ENCODE results near the gene SFN. TPM values are rescaled to one million over a fixed set of nuclear protein-coding genes. Genes with fewer than 3 reads are reported as not detected.

SFN gene
- total and polyA plus RNA-seq, 2 of the 4 experiments (the other 2 are of a cell fraction) = 0.18 to 0.34 TPM

DNA sequence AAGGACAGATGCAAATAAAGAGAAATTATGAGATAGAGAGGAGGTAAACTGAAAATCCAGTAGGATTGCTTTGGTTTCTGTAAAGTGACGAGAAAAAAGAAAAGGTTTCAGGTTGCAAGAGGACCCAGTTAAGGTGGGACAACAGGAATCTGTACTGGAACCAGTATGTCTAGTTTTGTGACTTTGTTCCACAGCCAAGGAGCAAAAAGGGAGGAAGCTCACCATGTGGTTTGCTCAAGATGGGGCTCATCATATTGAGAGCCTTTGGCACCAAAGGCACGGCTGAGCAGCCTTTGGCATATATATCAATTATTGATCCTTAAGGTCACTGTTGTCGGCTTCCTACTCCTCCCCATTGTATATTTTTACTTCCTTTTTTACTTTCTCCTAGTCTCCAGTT is 38.2 kb upstream of the SFN start:
- dilution Hi-C loops (cut with HindIII; ENCODE audit: low sequenced_read_pairs, unreplicated experiment) = no loop called here
- H2AK5ac ChIP-seq (ENCODE audit: low read depth, low read length) = no peak overlapping the region
- 66% methylated on average over 2 of the region's 3 CpGs; no CpG with 5 or more reads in 1 of the 2 experiments for WGBS, 2 experiments (ENCODE audit: extremely low coverage in 2 of 2, insufficient read length in 1 of 2)
- peaks cover 21% of the 10 kb centered on the region; the same call in 1 of the 2 replicates for H4K20me1 ChIP-seq (ENCODE audit: insufficient read depth, low read length)
- no peak overlapping the region for H3K18ac ChIP-seq (ENCODE audit: low read depth, low read length)
- no peak overlapping the region for H2AK9ac ChIP-seq (replicated peaks; ENCODE audit: low read depth, low read length, poor library complexity)
- CTCF ChIA-PET = interaction anchor here (0.7 kb wide), 1 partner anchor 272 kb away, joined by 3 read pairs; no protein-coding TSS in a partner anchor
- no peak for DNase-seq
- no peak overlapping the region for H3K4me3 ChIP-seq (ENCODE audit: insufficient read depth, low read depth, low read length)
- no peak overlapping the region for H3K4me2 ChIP-seq (ENCODE audit: low read depth, low read length)
- H4K91ac ChIP-seq (ENCODE audit: insufficient read depth, low read depth, low read length) = no peak overlapping the region
- in situ Hi-C loops (cut with MboI; ENCODE audit: low sequenced_read_pairs) = no loop called here
- peaks cover 13 to 29% of the 10 kb centered on the region in 2 experiments; a peak in 3 of 4 replicates for H3K79me1 ChIP-seq (ENCODE audit: low read depth in 1 of 2, low read length in 2 of 2)
- POLR2A ChIA-PET (ENCODE audit: unreplicated experiment) = no interaction called here
- peak overlapping the region; percentile 60 for H2BK5ac ChIP-seq (ENCODE audit: low read depth, low read length, poor library complexity, severe bottlenecking)
- intact Hi-C loops (cut with micrococcal nuclease) = no loop called here
- peak overlapping the region in 1 of 2 experiments; percentile 47; a peak in 2 of 4 replicates for H4K8ac ChIP-seq (ENCODE audit: low read depth in 2 of 2, low read length in 2 of 2)
- no peak overlapping the region for H4K5ac ChIP-seq (ENCODE audit: low read depth, low read length)
- 0 out of 2 replicates have a peak overlapping the region, but pooled peaks have one; percentile 31 for H3K14ac ChIP-seq (replicated peaks; ENCODE audit: low read depth, low read length)
- no TSS peak for BruUV-seq (replicated peaks)
- H2BK15ac ChIP-seq (ENCODE audit: low read depth, low read length) = no peak overlapping the region; the same call in 2 of the 3 replicates
- H3K23ac ChIP-seq (ENCODE audit: low read depth, low read length) = peak overlapping the region; percentile 5; the same call in 1 of the 2 replicates
- H3K56ac ChIP-seq (ENCODE audit: extremely low read depth, insufficient read depth, low read length) = no peak overlapping the region
- H2BK20ac ChIP-seq (ENCODE audit: low read depth, low read length) = peak overlapping the region; percentile 27; the same call in 1 of the 2 replicates
- H3K4me1 ChIP-seq (ENCODE audit: control insufficient read depth, insufficient read depth, low read length) = peaks cover 19% of the 10 kb centered on the region
- H3K36me3 ChIP-seq (ENCODE audit: control insufficient read depth, insufficient read depth, low read length) = 0 out of 2 replicates have a peak, but pooled peaks cover 4% of the 10 kb centered on the region
- H3K4ac ChIP-seq (ENCODE audit: low read depth, low read length) = peak overlapping the region; percentile 10; the same call in 1 of the 2 replicates
- H3K9me1 ChIP-seq (ENCODE audit: insufficient read depth, low read length) = peaks cover 3% of the 10 kb centered on the region
- no peak for ATAC-seq (ENCODE audit: low read depth)
- no peak overlapping the region for H3K27ac ChIP-seq (ENCODE audit: insufficient read depth, low read length)
- no peak overlapping the region for H3K9ac ChIP-seq (ENCODE audit: low read depth, low read length)
- no peaks in the 10 kb centered on the region for H3K9me3 ChIP-seq (ENCODE audit: control insufficient read depth, insufficient read depth, low read length)
- no peaks in the 10 kb centered on the region for H3K27me3 ChIP-seq (ENCODE audit: control insufficient read depth, insufficient read depth, low read length)
- peak overlapping the region; percentile 68 for H2BK120ac ChIP-seq (ENCODE audit: low read depth, low read length)
- peak overlapping the region; percentile 46 for H2AFZ ChIP-seq (replicated peaks; ENCODE audit: low read length, poor library complexity)
- no peak for TF ChIP-seq POLR2A (IDR thresholded peaks at IDR 0.05; ENCODE audit: low read depth, low read length)
- TF ChIP-seq, protein P1, sequence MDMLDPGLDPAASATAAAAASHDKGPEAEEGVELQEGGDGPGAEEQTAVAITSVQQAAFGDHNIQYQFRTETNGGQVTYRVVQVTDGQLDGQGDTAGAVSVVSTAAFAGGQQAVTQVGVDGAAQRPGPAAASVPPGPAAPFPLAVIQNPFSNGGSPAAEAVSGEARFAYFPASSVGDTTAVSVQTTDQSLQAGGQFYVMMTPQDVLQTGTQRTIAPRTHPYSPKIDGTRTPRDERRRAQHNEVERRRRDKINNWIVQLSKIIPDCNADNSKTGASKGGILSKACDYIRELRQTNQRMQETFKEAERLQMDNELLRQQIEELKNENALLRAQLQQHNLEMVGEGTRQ (IDR thresholded peaks at IDR 0.05; ENCODE audit: low read depth, low read length) = no peak
